Amniotic stem cell (primary cell): ENCODE results near the gene KLHL22.
A peak's percentile ranks its signal among the peaks of the same experiment; 100 is the strongest.
"Not testable (repeated sequence)": the region's sequence is repeated elsewhere in the genome, so short reads cannot be mapped to it uniquely, and the experiment has no call there.

Experiments used
- DNase-seq: peaks from one replicate; lab custom pipeline; 2025; lab: John Stamatoyannopoulos, UW

KLHL22 gene

GRCh38 chr22:20499769-20500168 is 4.2 kb upstream of the KLHL22 start:
- DNase-seq: no peak

GRCh38 chr22:20498913-20499312 is 3.3 kb upstream of the KLHL22 start:
- no peak for DNase-seq

- no peak for DNase-seq
Measured at GRCh38 chr22:20497426-20497825, 1.8 kb upstream of the KLHL22 start.

- DNase-seq: peak; percentile 78
Measured at GRCh38 chr22:20495861-20496681, 476 bp upstream of the KLHL22 start.

- no peak for DNase-seq
Measured at GRCh38 chr22:20491346-20491745, 4.2 kb downstream of the KLHL22 start.

- no peak for DNase-seq
Measured at GRCh38 chr22:20490941-20491307, 4.7 kb downstream of the KLHL22 start.

GRCh38 chr22:20490183-20490940 is 5.2 kb downstream of the KLHL22 start:
- DNase-seq: no peak

GRCh38 chr22:20488946-20489345 is 6.6 kb downstream of the KLHL22 start:
- DNase-seq: no peak

- DNase-seq: no peak
Measured at GRCh38 chr22:20487715-20488114, 7.9 kb downstream of the KLHL22 start.

- DNase-seq: no peak
Measured at GRCh38 chr22:20486229-20486628, 9.4 kb downstream of the KLHL22 start.

- no peak for DNase-seq
Measured at GRCh38 chr22:20484948-20485683, 10.5 kb downstream of the KLHL22 start.

- no peak for DNase-seq
Measured at GRCh38 chr22:20483771-20484170, 11.8 kb downstream of the KLHL22 start.

- DNase-seq: not testable (repeated sequence)
Measured at GRCh38 chr22:20483143-20483506, 12.5 kb downstream of the KLHL22 start.

- no peak for DNase-seq
Measured at GRCh38 chr22:20479612-20480196, 15.9 kb downstream of the KLHL22 start.

GRCh38 chr22:20478059-20478458 is 17.5 kb downstream of the KLHL22 start:
- DNase-seq: not testable (repeated sequence)

GRCh38 chr22:20475569-20475968 is 20.0 kb downstream of the KLHL22 start:
- not testable (repeated sequence) for DNase-seq

- no peak for DNase-seq
Measured at GRCh38 chr22:20475115-20475436, 20.5 kb downstream of the KLHL22 start.

- DNase-seq: no peak
Measured at GRCh38 chr22:20472629-20473442, 22.8 kb downstream of the KLHL22 start.

- DNase-seq: no peak
Measured at GRCh38 chr22:20471126-20471833, 24.3 kb downstream of the KLHL22 start.

GRCh38 chr22:20470525-20470924 is 25.1 kb downstream of the KLHL22 start:
- DNase-seq: not testable (repeated sequence)
